GM21529 (cell line): ENCODE measurements around the gene WDR90.
A peak's percentile ranks its signal among the peaks of the same experiment; 100 is the strongest.

Source experiments
- ATAC-seq: cut with Tn5 transposase; IDR thresholded peaks from one replicate; pipeline ENCODE4 v1.9.1; 2021; ENCODE audit not compliant: unreplicated experiment

WDR90 gene

DNA sequence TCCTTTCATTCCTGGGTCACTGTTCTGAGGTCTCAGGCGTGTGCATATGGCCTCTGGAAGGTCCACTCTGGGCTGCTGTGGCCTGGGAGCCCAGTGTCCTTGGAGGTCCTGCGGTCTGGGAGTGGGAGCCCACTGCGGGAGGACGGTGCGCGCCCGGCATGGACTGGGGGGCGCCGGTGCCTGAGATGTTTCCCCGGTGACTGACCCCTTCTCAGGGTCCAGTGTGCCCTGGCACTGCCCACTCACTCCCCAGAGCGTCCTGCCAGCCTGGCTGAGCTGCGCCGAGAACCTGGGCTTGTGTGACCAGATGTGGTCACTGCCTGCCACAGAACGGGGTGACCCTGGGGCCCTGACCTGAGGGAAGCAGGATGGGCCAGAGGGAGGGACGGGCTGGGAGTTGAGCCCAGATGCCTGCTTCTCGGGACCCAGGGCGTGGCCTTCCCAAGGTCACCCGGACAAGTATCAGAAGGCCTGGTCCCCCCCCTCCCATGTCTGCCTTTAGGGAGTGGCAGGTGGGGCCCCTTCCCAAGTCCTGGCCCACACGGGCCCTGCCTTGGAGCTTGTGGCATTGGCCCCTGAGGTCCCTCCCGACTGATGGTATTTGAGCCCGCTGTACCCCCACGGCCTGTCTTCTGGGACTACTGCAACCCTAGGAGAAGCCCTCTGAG lies 25.2 kb downstream of the WDR90 start:
- ATAC-seq: no peak

DNA sequence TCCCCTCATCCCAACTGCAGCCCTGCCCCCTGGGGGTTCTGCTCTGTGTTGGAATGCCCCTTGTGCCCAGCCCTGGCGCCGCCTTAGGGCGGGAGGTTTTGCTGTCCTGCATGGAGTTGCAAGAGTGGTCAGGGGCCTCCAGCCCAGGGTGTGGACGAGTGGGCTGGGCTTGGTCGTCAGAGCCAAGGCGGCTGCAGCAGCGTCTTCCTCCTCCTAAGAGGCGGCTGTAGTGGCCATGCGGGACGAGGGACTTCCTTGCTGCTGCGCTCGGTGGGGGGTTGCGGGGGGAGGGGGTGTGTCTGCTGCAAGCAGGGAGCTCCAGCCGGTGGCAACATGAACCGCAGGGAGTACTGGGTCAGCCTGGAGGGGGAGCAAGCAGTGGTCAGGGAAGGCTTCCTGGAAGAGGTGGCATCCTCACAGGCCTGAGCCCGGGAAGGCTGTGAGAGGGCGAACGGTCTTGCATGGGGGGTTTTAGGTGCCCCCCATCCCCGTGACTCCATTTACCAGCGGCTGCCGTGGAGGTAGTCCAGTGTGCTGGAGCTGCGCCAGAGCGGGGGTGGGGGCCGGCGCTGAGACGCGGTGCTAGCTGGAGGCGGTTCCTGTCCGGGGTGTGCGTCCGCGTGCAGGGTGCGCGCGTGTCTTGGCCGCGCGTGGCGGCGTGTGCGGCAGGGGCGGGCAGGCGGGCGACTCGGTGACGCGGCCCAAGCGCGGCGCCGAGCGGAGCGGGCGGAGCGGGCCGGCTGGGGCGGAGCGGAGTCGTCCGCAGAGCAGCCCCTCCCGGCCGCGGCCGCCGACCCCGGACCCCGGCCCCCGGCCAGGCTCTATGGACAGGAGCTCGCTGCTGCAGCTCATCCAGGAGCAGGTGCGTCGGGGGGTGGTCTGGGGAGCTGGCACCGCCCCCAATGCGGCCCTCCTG lies 26.1 kb downstream of the WDR90 start, which contains the start of gene RHBDL1:
Gene RHBDL1 (plus strand): TSS at position 704 of the 916 bp plus-strand sequence. CDS start 120 bp downstream, at position 824.
- no peak for ATAC-seq

DNA sequence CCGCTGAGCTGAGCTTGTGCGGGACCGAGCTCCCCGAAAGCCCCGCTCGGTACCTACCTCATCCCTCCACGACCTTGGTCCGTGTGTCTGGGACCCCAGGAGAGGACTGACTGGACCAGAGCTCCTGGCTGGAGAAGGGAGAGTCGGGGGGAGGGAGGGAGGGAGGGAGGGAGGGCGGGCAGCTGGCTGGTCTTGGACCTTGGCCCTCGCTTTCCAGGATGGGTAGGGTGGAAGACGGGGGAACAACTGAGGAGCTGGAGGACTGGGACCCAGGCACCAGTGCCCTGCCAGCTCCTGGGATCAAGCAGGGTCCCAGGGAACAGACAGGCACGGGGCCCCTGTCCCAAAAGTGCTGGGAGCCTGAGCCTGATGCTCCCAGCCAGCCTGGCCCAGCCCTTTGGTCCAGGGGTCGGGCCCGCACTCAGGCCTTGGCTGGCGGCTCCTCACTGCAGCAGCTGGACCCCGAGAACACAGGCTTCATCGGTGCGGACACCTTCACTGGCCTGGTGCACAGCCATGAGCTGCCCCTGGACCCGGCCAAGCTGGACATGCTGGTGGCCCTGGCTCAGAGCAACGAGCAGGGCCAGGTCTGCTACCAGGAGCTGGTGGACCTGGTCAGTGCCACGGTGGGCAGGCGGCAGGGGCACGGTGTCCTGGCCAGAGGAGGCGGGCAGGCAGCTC lies 26.9 kb downstream of the WDR90 start:
- no peak for ATAC-seq

DNA sequence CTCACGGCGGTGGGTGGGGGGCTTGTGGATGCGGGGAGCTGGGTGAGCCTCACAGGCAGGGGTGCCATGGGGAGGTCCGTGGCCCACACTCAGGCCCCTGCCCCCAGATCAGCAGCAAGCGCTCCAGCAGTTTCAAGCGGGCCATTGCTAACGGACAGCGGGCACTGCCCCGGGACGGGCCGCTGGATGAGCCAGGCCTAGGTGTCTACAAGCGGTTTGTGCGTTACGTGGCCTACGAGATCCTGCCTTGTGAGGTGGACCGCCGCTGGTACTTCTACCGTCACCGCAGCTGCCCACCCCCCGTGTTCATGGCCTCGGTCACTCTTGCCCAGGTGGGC lies 27.4 kb downstream of the WDR90 start:
- ATAC-seq: no peak

DNA sequence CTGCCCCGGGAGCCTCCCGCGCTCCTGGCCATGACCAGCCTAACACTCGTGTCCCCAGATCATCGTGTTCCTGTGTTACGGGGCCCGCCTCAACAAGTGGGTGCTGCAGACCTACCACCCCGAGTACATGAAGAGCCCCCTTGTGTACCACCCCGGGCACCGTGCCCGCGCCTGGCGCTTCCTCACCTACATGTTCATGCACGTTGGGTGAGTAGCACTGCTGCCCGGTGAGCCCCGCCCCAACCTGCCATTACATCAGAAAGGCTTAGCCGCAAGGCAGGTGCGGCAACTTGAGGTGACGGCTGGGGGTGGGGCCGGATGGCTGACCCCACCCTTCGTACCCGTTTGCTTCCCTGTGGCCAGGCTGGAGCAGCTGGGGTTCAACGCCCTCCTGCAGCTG lies 27.7 kb downstream of the WDR90 start:
- no peak for ATAC-seq

DNA sequence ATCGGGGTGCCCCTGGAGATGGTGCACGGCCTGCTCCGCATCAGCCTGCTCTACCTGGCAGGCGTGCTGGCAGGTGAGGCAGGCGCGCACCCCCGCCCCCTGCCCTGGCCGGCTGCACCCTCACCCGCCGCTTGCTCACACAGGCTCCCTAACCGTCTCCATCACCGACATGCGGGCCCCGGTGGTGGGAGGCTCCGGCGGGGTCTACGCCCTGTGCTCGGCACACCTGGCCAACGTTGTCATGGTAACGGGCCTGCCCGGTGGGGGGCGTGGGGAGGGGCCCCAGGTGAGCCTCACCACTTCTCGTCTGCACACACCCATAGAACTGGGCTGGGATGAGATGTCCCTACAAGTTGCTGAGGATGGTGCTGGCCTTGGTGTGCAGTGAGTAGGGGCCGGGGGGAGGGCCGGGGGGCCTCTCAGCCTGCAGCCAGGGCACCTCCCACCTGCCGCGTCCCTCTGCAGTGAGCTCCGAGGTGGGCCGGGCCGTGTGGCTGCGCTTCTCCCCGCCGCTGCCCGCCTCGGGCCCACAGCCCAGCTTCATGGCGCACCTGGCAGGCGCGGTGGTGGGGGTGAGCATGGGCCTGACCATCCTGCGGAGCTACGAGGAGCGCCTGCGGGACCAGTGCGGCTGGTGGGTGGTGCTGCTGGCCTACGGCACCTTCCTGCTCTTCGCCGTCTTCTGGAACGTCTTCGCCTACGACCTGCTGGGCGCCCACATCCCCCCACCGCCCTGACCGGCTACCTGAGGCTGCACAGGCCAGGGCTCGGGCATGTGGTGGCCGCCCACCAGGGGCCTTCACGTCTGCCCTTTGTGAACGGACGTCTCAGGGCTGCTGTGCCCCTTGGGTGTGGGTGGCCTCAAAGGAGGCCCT lies 28.4 kb downstream of the WDR90 start:
- ATAC-seq: no peak

DNA sequence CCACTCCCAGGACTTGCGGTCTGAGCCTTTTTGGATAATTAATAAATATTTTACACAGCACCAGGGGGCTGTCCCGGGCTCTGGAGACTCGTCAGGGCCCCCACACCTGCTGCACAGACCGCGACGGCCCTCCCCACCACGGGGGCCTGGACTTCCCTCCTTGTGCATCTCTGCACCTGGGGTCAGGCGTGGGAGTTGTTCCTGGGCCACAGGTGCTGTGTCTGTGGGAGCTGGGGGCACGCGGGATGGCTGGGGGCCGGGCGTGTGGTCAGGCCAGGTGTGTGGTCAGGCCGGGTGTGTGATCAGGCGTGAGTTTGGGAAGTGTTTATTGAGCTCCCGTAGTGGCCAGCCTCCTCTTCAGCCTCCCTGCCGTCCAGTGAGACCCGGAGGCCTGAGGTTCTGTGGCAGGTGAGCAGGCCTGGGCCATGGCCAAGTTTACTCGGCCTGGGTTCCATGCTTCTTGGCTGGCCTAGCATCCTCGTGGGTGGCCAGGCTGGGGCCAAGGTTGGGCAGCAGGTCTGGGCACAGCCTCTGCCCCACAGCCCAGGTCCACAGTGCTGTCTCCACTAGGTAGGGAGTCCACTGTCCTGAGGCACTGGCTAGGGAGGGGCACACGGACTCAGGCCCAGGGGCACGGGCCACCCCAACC lies 29.2 kb downstream of the WDR90 start:
- ATAC-seq: no peak

DNA sequence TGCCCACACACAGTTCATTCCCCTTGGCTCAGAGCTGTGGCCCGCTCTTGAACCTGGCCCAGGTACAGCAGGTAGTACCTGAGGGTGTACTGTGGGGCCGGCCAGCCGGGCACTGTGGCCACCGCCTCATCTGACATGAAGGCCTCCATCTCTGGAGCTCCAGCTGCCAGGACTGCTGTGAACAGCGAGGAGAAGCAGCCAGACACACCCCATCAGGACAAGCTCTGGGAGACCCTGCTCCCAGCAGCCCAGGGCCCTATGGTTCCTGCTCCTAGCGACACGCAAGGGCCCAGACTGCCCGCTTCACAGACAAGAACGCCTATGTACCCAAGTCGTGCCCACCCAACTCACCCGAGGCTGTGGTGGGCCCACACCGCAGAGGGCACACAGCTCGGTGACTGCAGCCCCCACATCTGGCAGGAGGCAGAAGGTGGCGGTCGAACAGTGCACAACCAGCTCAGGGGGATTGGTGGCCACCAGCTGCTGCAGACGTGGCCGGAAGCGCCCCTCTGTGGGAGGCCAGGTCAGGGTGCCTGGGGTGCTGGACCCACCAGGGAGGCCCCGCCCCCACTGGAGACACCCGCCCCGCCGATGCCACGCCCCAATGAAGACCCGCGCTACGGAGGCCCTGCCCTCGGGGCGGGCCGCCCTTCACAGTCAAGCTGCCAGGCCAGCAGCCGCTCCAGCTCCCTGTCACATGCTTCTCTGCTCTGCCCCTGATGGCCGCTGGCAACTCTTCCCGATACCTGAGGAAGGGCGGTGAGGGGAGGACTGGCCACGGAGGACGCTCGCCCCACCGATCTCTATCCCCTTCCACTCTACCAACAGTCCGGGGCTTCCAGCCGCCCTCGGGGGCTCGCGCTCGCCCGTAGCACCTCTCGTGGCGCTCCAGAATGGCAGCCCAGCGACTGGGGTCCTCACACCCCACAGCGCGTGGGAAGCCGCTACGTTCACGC lies 30.0 kb downstream of the WDR90 start:
- ATAC-seq: no peak

DNA sequence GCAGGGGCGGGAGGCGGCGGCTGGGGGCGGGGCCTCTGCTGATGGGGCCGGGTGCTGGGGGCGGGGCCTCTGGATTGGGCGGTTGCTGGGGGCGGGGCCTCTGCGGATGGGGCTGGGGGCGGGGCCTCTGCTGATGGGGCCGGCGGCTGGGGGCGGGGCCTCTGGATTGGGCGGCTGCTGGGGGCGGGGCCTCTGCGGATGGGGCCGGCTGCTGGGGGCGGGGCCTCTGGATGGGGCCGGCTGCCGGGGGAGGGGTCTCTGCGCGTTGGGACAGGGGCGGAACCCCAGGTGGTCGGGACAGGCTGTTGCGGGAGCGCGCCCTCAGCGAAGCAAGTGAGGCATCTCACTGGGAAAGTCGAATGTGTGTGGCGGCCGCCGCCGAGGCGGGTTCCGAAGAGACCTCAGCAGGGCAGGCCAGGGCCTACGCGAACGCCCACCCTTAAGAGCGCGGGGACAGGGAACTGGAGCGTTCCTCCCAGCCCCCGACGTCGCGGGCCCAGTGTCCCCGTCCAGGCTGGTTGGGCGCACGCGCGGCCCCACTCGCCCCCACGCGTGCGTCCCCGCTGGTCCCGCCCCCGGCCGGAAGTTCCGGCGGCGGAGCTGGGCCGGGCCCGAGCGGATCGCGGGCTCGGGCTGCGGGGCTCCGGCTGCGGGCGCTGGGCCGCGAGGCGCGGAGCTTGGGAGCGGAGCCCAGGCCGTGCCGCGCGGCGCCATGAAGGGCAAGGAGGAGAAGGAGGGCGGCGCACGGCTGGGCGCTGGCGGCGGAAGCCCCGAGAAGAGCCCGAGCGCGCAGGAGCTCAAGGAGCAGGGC lies 30.9 kb downstream of the WDR90 start, which contains the start of gene STUB1:
Gene STUB1 (plus strand): TSS at position 597 of the 811 bp plus-strand sequence. CDS start 116 bp downstream, at position 713.
- ATAC-seq: peak; percentile 33

DNA sequence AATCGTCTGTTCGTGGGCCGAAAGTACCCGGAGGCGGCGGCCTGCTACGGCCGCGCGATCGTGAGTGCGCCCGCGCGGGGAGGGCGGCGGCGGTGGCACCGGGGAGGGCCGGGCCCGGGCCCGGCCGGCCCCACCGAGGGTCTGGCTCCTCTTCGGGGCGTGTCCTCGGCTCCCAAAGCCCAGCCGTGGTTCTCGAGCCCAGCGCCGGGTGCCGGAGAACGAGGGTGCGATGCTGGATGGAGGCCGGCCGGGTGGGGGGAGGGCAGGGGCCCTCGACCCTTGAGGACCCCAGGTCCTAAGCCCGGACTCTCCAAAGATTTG lies 31.4 kb downstream of the WDR90 start:
- ATAC-seq: no peak

DNA sequence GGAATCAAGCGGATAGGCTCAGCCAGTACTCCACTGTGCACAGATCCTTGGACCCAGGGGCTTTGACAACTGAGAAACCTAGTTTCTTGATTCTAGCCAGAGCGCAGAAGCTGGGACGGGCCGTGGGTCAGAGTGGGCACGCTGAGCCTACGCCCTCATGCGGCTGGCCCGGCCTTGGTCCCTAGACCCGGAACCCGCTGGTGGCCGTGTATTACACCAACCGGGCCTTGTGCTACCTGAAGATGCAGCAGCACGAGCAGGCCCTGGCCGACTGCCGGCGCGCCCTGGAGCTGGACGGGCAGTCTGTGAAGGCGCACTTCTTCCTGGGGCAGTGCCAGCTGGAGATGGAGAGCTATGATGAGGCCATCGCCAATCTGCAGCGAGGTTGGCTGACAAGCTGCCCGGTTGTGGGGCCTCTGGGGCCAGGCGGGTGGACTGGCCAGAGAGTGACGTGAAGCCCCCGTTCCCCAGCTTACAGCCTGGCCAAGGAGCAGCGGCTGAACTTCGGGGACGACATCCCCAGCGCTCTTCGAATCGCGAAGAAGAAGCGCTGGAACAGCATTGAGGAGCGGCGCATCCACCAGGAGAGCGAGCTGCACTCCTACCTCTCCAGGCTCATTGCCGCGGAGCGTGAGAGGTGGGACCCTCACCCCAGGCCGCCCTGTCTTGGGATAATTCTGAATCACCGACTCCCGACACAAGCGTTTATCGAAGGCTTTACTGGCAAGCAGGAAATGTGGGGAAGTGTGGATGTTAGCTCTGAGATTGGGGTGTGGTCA lies 32.0 kb downstream of the WDR90 start:
- ATAC-seq: no peak

DNA sequence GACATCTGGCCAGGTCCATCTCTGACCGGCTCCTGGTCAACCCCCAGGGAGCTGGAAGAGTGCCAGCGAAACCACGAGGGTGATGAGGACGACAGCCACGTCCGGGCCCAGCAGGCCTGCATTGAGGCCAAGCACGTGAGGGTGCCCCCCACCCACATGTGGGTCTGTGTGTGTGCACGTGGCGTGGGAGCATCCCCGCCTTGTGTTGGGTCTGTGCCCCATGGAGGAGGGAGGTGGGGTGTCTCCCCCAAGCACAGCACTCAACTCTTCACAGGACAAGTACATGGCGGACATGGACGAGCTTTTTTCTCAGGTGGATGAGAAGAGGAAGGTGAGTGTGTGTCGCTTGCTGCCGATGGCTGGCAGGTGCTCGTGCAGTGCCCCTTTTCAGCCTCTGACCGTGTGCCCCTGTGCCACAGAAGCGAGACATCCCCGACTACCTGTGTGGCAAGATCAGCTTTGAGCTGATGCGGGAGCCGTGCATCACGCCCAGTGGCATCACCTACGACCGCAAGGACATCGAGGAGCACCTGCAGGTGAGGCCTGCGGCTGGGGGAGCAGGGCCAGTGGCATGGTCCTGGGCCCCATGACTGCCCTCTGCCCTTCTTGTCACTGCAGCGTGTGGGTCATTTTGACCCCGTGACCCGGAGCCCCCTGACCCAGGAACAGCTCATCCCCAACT lies 32.7 kb downstream of the WDR90 start:
- ATAC-seq: no peak

DNA sequence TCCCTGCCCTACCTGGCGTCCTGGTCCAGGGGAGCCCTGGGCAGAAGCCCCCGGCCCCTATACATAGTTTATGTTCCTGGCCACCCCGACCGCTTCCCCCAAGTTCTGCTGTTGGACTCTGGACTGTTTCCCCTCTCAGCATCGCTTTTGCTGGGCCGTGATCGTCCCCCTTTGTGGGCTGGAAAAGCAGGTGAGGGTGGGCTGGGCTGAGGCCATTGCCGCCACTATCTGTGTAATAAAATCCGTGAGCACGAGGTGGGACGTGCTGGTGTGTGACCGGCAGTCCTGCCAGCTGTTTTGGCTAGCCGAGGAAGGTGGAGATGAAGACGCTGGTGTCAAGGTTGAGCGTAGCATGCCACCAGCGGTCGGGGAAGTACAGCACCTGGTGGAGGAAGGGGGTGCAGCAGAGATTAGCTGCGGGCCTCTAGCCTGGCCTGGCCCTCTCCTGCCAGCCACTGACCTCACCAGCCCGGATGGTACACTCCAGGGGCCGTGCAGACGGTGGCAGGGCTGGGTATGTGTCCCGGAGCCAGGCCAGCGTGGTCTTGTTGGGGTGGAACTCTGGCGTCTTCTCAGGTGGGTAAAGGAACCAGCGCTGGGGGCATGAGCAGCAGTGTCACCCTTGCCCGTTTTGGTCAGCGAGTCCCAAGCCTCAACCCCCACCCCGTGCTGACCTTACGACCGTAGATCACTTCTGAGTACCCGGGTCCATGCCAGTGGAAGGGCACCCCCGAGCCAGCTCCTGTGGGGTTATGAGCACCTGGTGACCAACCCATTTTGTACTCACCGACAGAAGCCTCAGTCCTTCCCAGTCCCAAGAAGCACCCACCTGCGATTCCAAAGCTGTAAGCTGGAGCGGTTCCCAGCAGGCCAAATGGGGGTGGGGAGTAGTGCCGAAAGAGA lies 33.6 kb downstream of the WDR90 start:
- no peak for ATAC-seq

DNA sequence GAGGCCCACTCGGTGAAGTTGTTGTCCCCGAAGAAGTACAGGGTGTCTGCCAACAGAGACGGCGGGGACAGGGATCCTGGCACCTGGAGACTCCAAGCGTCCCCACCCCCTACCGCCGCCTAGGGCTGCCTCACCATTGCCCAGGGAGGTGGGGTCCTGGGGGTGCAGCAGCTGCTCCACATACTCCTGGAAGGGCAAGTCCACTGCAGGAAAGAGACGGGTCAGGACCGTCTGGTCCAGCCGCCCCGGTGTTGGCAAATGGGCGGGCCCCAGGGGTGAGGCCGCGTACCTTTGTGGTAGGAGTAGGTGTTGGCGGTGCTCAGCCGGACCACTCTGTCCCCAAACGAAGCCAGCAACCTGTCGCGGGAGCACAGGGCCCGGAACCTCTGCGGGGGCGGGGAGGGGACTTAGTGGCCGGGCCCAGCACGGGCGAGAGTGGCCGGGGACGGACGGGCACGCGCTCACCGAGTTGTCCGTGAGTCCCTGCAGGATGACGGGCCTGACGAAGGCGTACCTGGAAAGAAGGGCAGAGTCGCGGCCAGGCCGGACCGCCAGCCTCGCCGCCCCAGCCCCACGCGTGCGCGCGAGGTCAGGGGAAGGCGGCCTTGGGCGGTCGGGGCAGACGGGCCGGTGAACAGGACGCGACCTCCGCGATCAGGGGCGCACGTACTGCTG lies 34.4 kb downstream of the WDR90 start:
- ATAC-seq: no peak

DNA sequence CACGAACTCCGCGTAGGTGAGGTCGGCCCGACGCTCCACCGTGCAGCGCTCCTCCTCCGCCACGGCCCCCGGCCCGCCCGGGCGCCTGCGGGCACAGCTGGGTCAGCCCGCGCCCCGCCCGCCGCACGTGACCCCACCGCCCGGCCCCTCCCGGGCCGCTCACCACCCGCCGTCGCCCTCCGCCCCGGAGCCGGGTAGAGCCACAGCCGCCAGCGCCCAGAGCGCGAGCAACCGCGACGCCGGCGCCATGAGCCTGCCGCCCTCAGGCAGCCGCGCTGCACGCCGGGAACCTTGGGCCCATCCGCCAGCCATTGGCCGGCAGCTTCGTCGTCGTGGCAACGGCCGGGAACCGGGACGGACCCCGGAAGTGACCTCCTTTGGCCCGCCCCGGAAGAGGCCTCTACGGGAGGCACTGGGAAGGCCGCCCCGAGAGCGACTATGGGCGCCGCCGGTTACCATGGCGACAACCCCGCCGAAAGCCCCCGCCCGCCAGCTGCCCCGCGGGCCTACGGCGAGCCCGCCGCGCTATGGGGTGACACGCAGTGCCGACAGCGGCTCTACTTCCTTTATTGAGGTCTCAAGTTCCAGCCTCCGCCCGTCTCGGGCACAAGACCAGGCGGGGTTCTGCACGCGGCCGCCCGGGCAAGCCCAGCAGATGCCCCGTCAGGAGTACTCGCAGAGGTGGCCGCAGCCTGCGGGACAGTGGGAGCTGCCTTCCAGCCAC lies 35.1 kb downstream of the WDR90 start, which contains the start of gene JMJD8:
Gene JMJD8 (minus strand): TSS at position 264 of the 724 bp plus-strand sequence. CDS start 15 bp downstream, at position 249.
- ATAC-seq: peak; percentile 63
